GM06990 (cell line): ENCODE data around the gene USP34.

ENCODE experiments used
- DNase-seq: peaks from one replicate; pipeline ENCODE4 v3.0.0-alpha.2; 2011; ENCODE audit not compliant: insufficient read length; ENCODE audit errors: extremely low read depth
- H3K27me3 ChIP-seq: replicated peaks from 2 replicates; pipeline ENCODE4 v1.6.0; 2011; ENCODE audit warnings: low read length; ENCODE audit not compliant: control insufficient read depth, insufficient read depth
- H3K36me3 ChIP-seq: 2 replicates; pipeline ENCODE4 v1.5.1; 2011; ENCODE audit warnings: low read length; ENCODE audit not compliant: control insufficient read depth, insufficient read depth
- H3K4me3 ChIP-seq: replicated peaks from 2 replicates; pipeline ENCODE4 v1.5.1; 2011; ENCODE audit warnings: low read depth, mild to moderate bottlenecking, control low read depth, low read length
- TF ChIP-seq, protein P1 (sequence below): IDR thresholded peaks from 2 replicates; pipeline ENCODE4 v1.5.1; 2011; ENCODE audit warnings: low read length, control low read depth, mild to moderate bottlenecking, inconsistent platforms; ENCODE audit not compliant: insufficient read depth, poor library complexity, severe bottlenecking

The USP34 gene

DNA sequence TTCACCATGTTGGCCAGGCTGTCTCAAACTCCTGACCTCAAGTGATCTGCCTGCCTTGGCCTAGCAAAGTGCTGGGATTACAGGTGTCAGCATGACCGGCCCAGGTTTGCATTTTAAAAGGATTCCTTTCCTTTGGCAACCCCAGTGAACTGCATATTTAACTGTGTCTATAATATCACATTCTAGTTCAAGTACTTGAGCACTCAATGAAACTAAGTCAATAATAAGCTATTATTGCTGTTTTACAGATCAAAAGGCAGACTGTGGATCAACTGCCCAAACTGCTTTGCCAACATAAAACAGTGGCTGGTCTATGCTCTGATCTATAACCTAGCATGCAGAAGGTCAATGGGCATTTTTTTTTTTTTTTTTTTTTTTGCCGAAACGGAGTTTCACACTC is 144.5 kb downstream of the USP34 start:
- no peak overlapping the region for H3K4me3 ChIP-seq
- TF ChIP-seq, protein P1, sequence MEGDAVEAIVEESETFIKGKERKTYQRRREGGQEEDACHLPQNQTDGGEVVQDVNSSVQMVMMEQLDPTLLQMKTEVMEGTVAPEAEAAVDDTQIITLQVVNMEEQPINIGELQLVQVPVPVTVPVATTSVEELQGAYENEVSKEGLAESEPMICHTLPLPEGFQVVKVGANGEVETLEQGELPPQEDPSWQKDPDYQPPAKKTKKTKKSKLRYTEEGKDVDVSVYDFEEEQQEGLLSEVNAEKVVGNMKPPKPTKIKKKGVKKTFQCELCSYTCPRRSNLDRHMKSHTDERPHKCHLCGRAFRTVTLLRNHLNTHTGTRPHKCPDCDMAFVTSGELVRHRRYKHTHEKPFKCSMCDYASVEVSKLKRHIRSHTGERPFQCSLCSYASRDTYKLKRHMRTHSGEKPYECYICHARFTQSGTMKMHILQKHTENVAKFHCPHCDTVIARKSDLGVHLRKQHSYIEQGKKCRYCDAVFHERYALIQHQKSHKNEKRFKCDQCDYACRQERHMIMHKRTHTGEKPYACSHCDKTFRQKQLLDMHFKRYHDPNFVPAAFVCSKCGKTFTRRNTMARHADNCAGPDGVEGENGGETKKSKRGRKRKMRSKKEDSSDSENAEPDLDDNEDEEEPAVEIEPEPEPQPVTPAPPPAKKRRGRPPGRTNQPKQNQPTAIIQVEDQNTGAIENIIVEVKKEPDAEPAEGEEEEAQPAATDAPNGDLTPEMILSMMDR: no peak
- no peaks in the 10 kb centered on the region for H3K27me3 ChIP-seq
- DNase-seq: no peak
- H3K36me3 ChIP-seq: peaks cover 2% of the 10 kb centered on the region

DNA sequence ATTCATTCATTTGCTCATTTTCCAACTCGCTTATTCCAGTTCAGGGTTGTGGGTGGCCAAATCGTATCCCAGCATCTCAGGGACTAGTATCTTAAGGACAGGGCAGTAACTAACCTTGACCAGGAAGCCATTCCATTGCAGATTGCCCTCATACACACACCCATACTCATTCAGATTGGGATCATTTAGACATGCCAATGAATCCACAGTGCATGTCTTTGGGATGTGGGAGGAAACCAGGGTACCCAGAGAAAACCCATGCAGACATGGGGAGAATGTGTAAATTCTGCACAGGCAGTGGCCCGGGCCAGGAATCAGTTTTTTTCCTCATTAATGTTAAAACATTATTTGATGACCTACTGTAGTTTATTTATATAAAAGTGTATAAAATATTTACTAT is 150.7 kb downstream of the USP34 start:
- TF ChIP-seq, protein P1: no peak
- DNase-seq: no peak
- Histone ChIP-seq H3K4me3 (no peak overlapping the region), H3K27me3 (no peaks in the 10 kb centered on the region), H3K36me3 (peaks cover 2% of the 10 kb centered on the region)

DNA sequence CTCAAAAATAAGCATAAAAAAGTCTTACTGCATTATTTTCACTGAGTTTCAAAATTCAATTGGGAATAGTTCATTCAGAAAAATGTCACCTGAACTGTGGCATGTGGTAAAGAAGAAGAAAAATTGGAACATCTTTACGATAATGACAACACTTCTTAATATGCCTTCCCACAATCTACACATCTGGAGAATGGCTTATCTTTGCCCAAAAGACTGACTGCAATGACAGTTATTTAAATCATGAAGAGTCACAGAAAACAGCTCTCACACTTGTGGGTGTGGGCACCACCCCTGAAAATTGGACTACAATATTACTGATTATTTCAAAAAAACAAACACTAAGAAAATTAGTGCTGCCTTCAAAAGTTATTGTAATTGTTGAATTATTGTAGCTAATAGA is 152.3 kb downstream of the USP34 start:
- H3K4me3 ChIP-seq: no peak overlapping the region
- DNase-seq: no peak
- no peaks in the 10 kb centered on the region for H3K27me3 ChIP-seq
- H3K36me3 ChIP-seq: peaks cover 2% of the 10 kb centered on the region
- TF ChIP-seq, protein P1: no peak

DNA sequence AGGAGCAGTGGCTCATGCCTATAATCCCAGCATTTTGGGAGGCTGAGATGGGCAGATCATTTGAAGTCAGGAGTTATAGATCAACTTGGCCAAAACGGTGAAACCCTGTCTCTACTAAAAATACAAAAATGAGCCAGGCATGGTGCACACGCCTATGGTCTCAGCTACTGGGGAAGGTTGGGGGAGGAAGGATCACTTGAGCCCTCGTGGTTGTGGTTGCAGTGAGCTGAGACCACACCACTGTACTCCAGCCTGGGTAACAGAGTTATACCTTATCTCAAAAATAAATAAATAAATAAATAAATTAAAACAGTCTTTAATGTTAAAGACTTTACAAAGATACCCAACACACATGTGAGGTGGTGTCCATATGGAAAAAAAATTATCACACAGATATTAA is 174.9 kb downstream of the USP34 start:
- TF ChIP-seq, protein P1: no peak
- H3K4me3 ChIP-seq: no peak overlapping the region
- no peaks in the 10 kb centered on the region for H3K27me3 ChIP-seq
- peaks cover 4% of the 10 kb centered on the region for H3K36me3 ChIP-seq
- no peak for DNase-seq

DNA sequence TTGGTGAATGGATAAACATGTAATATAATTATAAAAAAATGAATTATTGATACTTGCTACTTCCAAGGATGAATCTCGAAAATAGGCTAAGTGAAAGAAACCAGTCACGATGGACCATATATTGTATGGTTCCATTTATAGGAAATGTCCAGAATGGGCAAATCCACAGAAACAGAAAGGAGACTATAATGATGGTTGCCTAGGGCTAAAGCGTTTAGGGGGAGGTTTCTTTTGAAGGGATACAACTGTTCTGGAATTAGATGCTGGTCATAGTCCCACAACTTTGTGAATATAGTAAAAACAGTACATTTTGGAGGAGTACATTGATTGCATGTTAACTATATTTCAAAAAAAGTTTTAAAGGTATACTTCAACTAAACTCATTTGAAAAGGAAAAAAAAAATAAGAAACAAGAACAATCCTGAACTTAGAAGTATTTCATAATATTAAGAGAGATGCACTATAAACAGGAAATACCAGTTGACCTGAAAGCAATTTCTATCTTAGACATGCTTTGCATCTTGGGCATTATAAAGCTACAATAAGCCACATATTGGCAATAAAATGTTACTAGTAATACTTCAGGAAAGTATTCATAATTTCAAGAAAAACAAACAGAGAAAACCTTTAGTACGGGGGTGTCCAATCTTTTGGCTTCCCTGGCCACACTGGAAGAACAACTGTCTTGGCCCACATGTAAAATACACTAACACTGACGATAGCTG is 178.9 kb downstream of the USP34 start:
- TF ChIP-seq, protein P1: no peak
- Histone ChIP-seq H3K27me3 (no peaks in the 10 kb centered on the region), H3K36me3 (peaks cover 3% of the 10 kb centered on the region), H3K4me3 (no peak overlapping the region)
- no peak for DNase-seq
